Right ventricle myocardium superior (tissue), 1 donor: Measurements from ENCODE around the gene CWC15. TPM values are rescaled to one million over a fixed set of nuclear protein-coding genes. Genes with fewer than 3 reads are reported as not detected.
"Not testable (repeated sequence)": the region's sequence is repeated elsewhere in the genome, so short reads cannot be mapped to it uniquely, and the experiment has no call there.

Experiments used
- ATAC-seq: fragments of 200-7000 bp; cut with Tn5 transposase; one replicate; pipeline ENCODE4 v1.9.1; 2020; ENCODE audit warnings: mild to moderate bottlenecking; ENCODE audit not compliant: poor library complexity
- DNase-seq: peaks from one replicate; pipeline ENCODE4 v3.0.0-alpha.2; 2020
- intact Hi-C: fragments of 100-400 bp; cut with DNase I; formaldehyde crosslinking; loops from one replicate; pipeline ENCODE4 v1.11.2; 2022
- total RNA-seq: library from RNA; stranded (reverse); fragmentation: NEBNext Ultra II Directional; extraction: Animal tissue kit (Norgen Biotek cat#: 25700); gene quantifications from one replicate; pipeline ENCODE4 v1.2.1, GENCODE V29; 2021
- donor health status: DM: no; HTN: yes; CAD: no; lungs with severe emphysema.

The CWC15 gene
- total RNA-seq, 1 donor from 2014 or later = 74.8 TPM

DNA sequence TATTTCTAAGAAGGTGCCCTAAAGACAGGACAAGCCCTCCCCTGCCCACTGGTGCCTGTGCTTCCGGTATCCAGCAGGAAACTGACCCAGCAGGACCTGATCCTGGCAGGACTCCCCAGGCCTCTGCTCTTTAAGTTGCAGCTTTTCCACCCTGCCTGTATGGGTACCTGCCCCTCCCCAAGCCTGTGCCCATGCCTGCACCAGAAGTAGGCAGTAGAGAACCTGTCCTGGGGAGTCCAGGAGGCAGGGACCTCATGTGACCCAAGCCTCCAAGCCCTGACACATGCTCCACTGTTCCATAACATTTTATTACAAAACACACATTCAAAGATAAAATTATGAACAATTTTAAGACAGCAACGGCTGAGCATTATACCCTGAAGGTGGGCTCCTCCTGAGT lies 14.2 kb downstream of the CWC15 start:
- ATAC-seq = no peak
- intact Hi-C loops = no loop called here
- no peak for DNase-seq

GRCh38 chr11:94958121-94958696 lies 15.1 kb downstream of the CWC15 start:
- intact Hi-C loops = no loop called here
- DNase-seq (no peak), ATAC-seq (no peak)

DNA sequence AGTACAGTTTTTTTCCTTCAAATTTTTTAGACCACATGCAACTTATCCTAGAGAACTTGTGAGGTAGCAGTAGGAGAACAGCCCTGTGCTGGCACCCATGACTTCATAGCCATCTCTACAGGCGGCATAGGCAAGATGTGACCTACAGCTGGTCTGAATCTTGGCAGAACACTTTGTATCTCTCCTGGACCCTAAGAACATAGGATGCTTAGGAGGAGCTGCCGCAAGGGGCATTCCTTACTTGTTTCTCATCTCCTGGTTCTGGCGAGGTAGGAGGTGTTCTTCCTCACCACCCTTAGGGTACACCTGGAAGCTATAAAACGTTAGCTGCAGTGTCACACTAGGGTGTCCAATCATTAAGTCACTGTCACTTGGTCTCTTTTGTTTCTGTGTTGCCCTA lies 16.4 kb downstream of the CWC15 start:
- no peak for ATAC-seq
- intact Hi-C loops = no loop called here
- no peak for DNase-seq

DNA sequence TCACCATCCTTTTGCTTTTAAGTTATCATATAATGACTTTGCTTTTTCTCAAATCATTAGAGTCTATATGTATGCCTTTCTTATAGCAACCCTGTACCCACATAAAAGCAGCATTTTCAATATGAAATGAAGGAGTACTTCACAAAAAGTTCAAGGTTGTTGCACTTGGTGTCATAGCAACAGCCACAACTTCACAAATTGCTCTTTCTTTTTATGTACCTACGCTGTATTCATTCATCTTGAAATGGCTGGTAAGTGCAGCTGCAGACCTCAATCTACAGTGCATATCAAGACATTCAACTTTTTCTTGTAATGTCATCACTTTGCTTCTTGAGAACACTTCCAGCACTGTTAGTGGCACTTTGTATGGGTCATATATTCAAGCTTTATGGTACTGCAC lies 18.6 kb downstream of the CWC15 start:
- ATAC-seq = no peak
- intact Hi-C loops = no loop called here

GRCh38 chr11:94948070-94948617 lies 25.2 kb downstream of the CWC15 start:
- intact Hi-C loops = no loop called here
- ATAC-seq (no peak), DNase-seq (no peak)

More for the DNA sequence above, 18.6 kb downstream of the CWC15 start:
- no peak for DNase-seq

GRCh38 chr11:94946812-94947211 lies 26.5 kb downstream of the CWC15 start:
- DNase-seq (no peak), ATAC-seq (no peak)
- intact Hi-C loops = no loop called here

DNA sequence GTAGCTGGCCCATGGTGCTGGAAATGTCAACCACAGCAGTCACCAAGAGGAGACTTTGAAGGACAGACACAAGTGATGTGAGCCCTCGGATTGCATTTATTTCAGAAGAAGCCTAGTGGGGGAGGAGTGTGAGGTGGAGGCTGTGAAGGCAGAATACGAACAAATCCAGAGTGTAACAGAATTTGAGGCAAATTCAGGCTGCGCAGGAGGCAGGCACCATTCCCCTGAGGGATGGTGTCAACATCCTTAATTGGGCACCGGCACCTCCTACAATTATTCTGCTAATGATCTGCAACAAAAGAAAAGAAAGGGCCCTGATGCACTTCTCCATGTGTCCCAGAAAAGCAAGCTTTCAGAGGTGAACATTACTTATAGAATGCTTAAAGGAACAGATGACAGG lies 32.2 kb downstream of the CWC15 start:
- intact Hi-C loops = no loop called here
- DNase-seq (no peak), ATAC-seq (no peak)

- no peak for DNase-seq
- no peak for ATAC-seq
- intact Hi-C loops = no loop called here
Observed at GRCh38 chr11:94939346-94939745, 34.0 kb downstream of the CWC15 start.

DNA sequence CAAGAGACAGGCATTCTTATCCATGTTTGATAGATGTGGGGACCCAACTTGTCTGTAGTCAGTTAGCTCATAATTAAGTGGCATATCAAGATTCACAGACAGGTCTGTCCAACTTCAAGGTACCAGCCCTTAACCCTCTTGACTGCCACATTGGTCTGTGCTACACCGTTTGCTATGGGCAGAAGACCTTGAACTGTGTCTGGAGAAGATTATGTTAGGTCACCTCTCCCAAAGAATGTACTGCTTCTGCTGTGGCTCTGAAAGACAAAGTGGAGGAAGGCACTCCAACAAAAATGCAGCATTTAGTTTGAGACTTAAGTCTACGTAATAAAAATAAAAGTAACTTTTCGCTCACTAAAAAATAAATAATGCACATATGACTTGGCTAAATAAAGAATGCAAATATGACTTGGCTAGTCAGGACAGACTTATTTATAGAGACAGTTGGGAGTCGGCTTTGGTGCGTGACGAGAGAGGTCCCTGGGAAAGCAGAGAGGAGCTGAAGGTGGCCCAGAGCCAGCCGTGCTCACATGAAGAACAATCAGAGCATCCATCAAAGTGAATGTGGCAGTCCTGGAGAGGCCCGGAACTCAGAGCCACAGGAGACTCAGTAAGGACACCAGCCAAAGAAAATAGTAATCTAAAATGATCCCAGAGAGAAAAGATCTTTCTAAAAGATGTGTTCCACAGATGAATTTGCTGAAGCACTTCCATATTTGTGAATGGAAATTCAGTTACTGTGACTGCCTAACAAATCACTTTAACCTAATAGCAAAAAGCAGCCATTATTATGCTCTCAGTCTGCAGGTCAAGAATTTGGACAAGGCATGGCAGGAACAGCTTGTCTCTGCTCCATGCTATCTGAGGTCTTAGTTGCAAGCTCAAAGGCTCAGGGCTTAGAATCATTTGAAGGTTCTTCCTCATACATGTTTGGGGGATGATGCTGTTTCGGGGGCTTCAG lies 35.0 kb downstream of the CWC15 start:
- intact Hi-C loops = no loop called here
- DNase-seq = peak; percentile 84
- peak; percentile 82 for ATAC-seq

DNA sequence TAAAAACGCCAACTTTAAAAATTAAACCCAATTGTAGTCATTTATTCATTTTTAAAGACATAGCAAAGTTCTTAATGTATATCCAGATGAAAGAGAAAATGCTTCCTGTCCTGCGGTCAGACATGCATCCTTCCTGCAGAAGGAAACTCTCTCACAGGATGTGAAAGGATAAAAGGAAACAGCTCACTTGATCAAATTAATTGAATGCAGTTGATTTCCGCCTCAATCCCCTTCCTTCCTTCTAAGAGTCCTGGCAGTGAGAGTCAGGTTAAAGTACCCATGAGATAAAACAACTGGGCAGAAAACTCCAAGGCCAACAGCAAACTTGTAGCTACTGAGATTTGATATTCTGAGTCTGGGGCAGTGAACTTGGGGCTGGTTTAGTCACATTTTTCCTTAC lies 38.5 kb downstream of the CWC15 start:
- intact Hi-C loops = no loop called here
- ATAC-seq (no peak), DNase-seq (no peak)

- intact Hi-C loops = no loop called here
Observed at GRCh38 chr11:94934362-94934761, 39.0 kb downstream of the CWC15 start.

GRCh38 chr11:94933223-94934130 lies 39.9 kb downstream of the CWC15 start:
- no peak for DNase-seq
- intact Hi-C loops = no loop called here
- peak; percentile 70 for ATAC-seq

More at GRCh38 chr11:94934362-94934761, 39.0 kb downstream of the CWC15 start:
- DNase-seq = no peak
- ATAC-seq = no peak

GRCh38 chr11:94932503-94932902 lies 40.9 kb downstream of the CWC15 start:
- ATAC-seq (no peak), DNase-seq (no peak)
- intact Hi-C loops = no loop called here

GRCh38 chr11:94932072-94932471 lies 41.3 kb downstream of the CWC15 start:
- intact Hi-C loops, DNase-seq, ATAC-seq: not testable (repeated sequence)

- no peak for ATAC-seq
- intact Hi-C loops = no loop called here
- no peak for DNase-seq
Observed at GRCh38 chr11:94928117-94928990, 45.0 kb downstream of the CWC15 start.

GRCh38 chr11:94926698-94927237 lies 46.6 kb downstream of the CWC15 start:
- intact Hi-C loops = no loop called here
- DNase-seq = peak; percentile 88
- peak; percentile 93 for ATAC-seq

DNA sequence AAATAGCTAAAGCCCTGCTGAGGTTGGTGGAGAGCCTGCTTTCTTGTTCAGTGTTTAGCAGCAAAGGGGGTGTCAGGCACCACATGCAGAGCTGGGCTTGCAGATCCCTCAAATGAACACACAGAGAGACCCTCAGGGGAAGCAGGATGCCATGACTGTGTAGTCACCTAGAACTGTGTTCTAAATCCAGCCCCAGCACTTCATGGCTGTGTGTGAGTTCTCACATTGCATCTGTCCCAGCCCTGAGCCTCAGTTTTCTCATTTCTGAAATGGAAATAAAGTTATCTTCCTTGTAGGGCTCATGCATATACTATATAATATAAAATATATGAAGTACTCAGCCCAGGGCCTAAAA lies 47.1 kb downstream of the CWC15 start:
- ATAC-seq (no peak), DNase-seq (no peak)
- intact Hi-C loops = no loop called here
